Pulmonary artery endothelial cell (primary cell): Measurements from ENCODE around the gene EIF2B1. TPM values are rescaled to one million over a fixed set of nuclear protein-coding genes. Genes with fewer than 3 reads are reported as not detected.

ENCODE experiments used
- DNase-seq: peaks from one replicate; pipeline ENCODE4 v3.0.0-alpha.2; 2011; ENCODE audit warnings: low read depth, low spot score
- total RNA-seq: library from RNA; depleted of rRNA; stranded (reverse); fragments of >200 nt; gene quantifications from 2 replicates; pipeline ENCODE4 v1.2.3, GENCODE V29; 2014

Gene EIF2B1
- 36.3 and 50.0 TPM in 2 replicates for total RNA-seq

DNA sequence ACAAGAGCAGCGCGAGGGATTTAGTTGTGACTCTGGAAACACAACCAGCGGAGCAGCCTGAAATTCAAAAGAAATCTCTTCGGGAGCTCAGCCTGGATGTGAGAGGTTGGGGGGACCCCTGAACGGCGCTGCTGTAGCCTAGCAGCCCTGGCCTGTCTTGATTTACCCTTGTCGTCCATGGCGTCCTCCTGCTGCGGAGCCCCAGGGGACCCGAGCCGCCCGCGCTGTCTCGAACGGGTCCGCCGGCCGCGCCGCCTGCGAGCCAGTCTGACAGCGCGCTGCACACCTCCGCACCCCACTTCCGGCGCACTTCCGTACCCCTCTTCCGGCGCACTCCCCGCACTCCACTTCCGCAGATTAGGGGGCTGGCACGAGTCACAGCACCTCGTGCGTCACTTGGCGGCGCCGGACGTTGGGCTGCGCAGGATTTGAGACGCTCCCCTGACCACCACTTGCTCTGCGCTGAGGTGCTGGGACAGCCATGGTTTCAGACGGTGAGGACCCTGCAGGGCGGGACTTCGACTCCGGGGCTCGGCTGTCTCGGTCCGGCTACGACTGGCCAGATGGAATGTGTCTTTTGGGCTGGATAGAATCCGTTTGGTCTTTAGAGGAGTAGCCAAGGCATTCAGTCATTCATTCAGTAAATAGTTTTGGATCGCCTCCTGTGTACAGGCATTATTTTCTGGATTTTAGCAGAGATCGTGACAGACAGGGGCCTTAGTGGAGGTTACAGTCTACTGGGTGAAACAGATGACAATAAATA, at the start of gene EIF2B1, which contains the start of gene GTF2H3:
TSS of gene EIF2B1 (minus strand) at position 308 of the 763 bp plus-strand sequence. CDS start at position 179, 129 bp downstream.
TSS of gene GTF2H3 (plus strand) at position 451 of the 763 bp plus-strand sequence. CDS start at position 482, 31 bp downstream.
- peak; percentile 84 for DNase-seq

DNA sequence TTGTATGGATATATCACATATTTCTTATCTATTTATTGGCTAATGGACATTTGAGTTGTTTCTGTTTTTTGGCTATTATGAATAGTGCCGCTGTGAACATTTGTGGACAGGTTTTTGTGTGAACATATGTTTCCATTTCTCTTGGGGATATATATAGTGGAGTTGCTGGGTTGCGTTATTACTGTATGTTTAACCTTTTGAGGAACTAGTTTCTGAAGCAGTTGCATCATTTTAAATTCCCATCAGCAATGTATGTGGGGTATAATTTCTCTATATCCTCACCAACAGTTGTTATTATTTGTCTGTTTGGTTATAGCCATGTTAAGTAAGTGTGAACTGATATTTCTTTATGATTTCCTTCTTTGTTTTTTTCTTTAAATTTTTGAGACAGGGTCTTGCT, 48.1 kb upstream of the EIF2B1 start:
- DNase-seq: no peak

DNA sequence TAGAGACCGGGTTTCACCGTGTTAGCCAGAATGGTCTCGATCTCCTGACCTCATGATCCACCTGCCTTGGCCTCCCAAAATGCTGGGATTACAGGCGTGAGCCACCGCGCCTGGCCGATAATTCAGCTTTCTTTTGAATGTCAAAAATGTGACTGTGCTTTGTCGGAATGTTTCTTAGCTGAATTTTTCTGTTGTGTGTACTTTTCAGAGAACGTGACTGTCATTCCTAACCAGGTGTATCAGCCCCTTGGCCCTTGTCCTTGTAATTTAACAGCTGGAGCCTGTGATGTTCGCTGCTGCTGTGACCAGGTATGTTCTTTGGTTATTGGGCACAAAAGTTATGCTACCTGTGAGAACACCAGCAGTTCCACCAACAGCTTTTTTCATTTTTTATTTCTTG, 45.5 kb upstream of the EIF2B1 start:
- no peak for DNase-seq

DNA sequence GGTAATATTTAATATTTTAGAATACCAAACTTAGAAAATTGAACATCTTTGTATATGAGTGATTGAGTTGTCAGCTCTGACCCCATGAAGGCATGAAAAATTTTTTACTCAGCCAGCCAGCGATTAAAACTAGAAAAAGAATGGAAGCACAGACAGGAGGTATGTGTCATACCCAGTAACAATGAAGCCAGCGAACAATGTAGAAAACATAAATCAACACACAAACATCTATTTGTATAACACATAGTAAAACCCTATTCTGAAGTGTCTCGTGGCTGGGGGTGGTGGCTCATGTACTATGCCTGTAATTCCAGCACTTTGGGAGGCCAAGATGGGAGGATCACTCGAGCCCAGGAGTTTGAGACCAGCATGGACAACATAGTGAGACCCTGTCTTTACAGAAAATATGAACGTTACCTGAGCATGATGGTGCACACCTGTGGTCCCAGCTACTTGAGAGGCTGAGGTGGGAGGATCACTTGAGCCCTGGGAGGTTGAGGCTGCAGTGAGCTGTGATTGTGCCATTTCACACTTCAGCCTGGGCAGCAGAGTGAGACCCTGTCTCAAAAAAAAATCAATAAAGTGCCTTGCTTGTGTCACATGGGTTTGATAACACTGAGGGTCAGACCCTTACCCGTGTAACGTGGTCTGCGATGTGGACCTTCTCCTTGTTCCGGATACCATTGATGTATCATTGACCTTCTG, 43.3 kb upstream of the EIF2B1 start:
- DNase-seq: no peak

DNA sequence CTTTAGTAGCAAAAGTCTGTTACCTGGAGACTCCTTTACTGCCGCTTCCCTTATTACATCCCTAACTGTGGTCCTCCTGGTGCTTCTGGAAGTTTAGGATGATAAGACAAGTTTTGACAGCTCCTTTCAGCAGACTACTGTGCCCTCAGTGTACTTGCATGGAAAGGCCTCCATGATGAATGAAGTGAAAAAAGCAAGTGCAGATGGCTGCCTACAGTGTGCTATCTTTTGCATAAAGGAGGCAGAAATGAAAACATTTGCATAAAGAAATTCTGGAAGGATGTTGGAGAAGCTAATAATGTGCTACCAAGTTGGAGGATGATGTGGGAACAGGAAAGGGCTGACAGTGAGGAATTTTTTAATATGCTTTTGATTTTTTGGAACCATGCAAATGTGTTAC, 42.0 kb upstream of the EIF2B1 start:
- no peak for DNase-seq

DNA sequence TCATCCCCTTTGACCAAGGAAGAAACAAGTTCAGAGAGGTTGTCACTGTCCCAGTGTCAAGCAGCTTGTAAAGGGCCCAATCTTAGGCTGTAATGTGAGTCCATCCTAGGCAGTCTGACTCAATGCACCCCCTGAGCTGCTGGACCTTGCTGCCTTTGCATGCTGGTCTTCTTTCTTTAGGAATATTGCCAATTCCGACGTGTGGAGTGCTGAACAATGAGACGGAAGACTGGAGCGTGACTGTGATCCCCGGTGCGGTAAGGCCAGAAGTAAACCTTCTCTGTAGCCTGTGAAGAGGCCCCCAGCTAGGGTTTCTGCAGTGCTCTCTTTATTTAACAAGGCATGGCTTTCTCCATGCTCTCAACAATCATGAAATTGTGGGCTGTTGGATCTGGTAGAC, 38.4 kb upstream of the EIF2B1 start:
- DNase-seq: peak; percentile 13

DNA sequence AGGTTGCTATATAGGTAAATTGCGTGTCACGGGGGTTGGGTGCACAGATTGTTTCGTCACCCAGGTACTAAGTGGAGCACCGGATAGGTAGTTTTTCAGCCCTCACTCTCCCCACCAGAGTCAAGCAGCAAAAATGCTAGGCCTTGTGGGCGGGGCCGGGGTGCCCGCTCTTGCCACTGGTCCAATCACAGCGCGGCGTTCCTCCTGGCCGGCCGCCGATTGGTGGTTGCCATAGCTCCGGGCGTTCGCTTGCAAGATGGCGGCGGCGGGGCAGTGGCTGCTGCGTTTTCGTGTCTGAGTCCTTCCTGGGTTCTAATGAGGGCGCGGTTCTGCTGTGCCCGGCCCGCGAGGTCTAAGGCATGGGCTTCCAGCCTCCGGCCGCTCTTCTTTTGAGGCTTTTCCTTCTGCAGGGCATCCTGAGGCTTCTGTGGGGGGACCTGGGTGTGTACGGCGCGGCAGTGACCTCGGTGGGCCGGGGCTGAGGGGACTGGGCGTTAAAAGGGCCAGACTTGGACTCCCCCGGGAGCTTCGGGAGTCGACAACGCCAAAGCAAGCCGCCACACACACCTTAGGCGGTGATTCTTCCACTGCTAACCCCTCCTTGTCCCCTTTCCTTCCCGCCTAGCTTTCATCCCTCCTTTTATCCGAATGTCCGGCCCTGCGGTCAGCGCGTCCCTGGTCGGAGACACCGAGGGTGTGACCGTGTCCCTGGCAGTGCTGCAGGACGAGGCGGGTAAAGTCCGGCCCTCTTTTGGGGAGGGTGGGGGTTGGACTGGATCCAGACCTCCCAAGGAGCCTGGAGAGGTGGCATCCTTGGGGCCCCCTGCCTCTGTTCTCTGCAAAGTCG, 37.6 kb upstream of the EIF2B1 start, which contains the start of gene TCTN2:
TSS of gene TCTN2 (plus strand) at position 232 of the 847 bp plus-strand sequence. CDS start at position 360, 128 bp downstream.
- DNase-seq: peak; percentile 63

DNA sequence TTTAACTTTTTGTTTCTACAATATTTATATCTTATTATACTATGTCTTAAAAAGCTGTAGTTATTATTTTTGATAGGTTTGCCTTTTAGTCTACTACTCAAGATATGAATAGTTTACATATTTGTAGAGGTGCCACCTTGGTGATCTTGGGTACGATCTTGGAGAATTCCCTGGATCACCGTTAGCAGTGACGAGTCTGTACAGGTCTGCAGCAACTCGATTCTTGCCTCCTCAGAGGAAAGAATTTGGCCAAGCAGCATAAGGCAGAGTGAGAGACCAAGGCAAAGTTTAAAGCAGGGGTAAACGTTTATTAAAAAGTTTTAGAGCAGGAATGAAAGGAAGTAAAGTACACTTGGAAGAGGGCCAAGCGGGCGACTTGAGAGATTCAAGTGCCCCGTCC, 34.3 kb upstream of the EIF2B1 start:
- DNase-seq: no peak

DNA sequence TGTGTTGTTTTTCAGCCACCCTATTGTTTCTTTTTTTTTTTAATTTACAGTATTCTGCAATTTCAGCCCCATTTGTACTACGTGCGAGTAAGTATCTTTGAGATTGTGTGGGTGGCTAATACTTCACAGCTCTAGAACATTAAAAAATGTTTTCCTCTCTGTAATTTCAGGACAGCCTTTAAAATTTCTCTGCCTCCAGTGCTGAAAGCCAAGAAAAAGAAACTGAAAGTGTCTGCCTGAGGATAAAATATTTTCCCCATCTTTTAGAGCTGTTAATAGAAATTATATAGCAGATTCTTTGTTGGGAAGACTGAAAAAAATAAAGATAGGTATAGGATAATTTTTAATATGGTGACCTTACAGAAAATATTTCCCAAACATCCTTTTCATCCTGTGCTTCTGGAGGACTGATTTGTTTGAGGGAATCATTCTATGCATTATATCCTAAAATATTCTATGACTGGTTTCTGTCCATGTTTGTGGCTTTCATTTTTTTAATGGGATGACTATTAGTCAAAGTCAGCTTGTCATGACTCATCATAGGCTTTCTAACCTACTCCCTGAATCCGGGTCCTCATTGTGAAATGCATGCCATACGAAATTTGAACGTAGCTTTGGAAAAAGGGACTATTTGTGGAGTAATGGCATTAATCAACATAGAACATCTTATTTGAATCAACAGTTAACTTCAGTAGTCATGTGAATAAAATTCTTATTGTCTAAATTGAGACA, 26.7 kb upstream of the EIF2B1 start:
- DNase-seq: no peak

DNA sequence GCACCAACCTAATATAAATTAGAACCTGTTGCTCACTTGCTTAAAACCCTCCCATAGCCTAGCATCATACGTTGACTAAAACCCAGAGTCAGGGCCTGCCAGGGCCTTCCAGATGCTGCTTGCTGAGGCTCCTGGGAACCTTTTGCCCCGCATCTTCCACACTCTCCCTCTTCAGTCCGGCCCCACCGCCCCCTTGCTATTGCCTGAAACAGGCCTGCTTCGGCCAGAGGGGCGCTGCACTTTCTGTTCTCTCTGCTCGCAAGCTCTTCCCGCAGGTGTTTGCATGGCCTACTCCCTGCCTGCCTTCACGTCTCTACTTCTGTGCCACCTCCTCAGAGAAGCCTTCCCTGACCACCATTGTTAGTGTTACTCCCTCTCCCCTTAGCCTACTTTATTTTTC, 23.7 kb upstream of the EIF2B1 start:
- no peak for DNase-seq

DNA sequence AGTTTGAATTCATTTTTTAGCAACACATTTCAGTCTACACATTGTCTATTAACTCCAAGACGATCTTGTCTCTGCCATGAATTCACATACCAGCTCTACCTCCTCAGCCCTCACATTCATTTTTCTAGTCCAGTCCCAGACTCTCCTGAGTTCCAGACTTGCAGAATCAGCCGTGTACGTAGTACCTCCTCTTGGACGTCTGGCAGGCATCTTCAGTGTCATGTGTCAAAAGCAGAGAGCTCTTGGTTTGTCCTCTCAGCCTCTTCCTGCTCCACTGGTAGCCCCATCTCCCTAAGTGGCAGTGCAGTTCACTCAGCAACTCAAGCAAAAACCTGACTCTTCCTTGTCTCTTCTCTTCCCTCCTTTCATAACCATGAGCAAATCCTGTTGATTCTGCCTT, 22.9 kb upstream of the EIF2B1 start:
- DNase-seq: no peak

DNA sequence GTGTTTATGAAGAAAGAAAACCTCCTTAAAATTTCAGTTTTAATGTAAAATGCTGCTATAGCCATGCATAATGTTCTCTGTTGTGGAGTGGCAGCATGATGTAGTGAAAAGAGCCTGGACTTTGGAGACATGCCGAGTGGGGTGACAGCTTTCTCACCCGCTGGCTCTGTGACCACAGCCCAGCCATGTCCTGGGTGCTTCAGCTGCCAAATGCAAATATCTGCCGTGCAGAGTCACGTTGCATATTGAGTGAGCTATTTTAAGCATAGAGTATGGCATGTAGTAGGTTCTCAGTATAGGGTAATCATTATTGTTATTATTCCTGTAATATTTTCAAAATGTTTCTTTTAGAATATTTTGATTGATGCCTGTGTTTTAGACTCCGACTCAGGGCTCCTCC, 21.9 kb upstream of the EIF2B1 start:
- DNase-seq: no peak

DNA sequence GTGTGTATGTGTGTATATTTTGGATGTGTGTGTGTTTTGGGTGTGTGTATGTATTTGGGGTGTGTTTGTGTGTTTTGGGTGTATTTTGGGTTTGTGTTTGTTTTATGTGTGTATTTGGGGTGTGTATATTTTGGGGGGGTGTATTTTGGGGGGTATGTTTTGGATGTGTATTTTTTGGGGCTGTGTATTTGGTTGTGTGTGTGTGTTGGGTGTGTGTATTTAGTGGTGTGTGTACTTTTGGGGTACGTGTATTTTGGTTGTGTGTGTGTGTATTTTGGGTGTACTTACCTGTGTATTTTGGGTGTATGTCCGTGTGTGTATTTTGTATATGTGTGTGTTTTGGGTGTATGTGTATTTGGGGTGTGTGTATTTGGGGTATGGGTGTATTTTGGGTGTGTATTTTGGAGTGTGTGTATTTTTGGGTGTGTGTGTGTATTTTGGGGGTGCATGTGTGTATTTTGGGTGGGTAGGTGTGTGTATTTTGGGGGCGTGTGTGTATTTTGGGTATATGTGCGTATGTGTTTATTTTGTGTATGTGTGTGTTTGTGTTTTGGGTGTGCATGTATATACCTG, 20.7 kb upstream of the EIF2B1 start:
- no peak for DNase-seq

DNA sequence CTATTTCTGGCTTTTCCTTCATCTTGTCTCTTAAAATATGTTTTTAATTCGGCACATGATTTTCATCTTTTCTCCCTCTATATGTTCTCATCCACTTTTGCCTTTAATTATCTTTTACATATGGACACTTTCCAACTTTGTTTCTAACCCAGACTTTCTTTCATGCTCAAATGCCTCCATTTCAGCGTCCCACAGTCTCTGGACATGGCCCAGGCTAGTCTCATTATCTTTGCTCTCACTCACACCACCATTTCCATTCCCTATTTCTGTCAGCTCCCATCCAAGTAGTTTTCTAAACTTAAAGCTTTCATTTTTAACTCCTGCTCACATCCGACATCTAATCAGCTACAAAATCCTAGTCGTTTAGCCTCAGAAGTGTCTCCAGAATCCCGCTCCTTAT, 14.9 kb upstream of the EIF2B1 start:
- DNase-seq: no peak

DNA sequence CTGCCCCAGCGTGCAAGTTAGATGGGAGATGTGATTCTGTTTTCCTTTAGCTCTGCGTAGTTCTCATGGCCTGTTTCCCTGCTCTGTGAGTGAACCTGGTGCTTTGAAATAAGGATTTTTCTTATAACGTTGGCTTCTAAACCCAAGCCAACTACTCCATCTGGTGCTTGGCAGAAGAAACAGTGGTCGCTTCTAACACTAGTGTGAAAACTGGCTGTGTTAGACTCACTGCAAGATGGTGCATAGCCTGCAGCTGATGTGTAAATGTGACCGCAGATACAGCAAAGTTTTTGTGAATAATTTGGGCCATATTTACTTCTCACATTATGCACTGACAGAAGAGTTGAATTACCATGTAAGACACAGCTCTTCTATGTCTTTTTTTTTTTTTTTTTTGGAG, 12.4 kb upstream of the EIF2B1 start:
- DNase-seq: no peak

DNA sequence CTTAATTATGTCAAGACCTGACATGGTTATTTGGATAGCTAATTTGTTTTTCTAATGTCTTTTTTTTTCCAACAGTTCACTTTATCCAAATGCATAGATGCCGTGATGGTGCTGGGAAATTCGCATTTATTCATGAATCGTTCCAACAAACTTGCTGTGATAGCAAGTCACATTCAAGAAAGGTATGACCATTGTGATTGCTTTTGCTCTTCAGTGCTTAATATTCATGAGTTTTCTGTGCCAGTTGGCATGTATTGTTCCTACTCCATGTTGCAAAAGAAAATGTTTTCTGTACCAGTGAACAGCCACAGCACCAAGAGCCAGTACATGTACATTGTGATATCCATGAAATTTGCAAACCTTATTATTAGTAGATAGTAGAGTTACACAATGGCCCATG, 11.9 kb upstream of the EIF2B1 start:
- DNase-seq: no peak

DNA sequence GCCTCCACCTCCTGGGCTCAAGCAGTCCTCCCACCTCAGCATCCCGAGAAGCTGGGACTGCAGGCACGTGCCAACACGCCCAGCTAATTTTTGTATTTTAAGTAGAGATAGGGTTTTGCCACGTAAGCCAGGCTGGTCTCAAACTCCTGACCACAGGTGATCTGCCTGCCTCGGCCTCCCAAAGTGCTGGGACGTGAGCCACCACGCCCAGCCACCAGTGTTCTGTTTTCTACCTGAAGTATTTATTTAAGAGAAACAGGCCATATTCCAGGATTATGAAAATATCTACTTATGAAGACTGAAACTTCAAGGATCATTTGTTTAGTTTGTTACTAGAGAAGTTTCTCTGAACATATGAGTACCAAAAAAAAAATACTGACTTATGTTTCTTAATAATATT, 10.4 kb upstream of the EIF2B1 start:
- DNase-seq: no peak

DNA sequence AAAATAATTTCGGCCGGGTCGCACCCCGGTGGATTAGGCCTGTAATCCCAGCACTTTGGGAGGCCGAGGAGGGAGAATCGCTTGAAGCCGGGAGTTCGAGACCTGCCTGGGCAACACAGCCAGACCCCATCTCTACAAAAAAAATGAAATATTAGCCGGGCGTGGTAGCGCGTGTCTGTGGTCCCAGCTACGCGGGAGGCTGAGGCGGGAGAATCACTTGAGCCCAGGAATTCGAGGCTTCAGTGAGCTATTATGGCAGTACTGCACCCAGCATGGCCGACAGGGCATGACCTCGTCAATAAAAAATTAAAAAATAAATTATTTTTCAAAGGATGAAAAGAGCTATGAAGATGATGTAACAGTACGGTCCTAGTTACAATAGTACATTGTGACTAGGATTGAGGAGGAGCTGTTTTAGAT, 666 bp upstream of the EIF2B1 start:
- no peak for DNase-seq

DNA sequence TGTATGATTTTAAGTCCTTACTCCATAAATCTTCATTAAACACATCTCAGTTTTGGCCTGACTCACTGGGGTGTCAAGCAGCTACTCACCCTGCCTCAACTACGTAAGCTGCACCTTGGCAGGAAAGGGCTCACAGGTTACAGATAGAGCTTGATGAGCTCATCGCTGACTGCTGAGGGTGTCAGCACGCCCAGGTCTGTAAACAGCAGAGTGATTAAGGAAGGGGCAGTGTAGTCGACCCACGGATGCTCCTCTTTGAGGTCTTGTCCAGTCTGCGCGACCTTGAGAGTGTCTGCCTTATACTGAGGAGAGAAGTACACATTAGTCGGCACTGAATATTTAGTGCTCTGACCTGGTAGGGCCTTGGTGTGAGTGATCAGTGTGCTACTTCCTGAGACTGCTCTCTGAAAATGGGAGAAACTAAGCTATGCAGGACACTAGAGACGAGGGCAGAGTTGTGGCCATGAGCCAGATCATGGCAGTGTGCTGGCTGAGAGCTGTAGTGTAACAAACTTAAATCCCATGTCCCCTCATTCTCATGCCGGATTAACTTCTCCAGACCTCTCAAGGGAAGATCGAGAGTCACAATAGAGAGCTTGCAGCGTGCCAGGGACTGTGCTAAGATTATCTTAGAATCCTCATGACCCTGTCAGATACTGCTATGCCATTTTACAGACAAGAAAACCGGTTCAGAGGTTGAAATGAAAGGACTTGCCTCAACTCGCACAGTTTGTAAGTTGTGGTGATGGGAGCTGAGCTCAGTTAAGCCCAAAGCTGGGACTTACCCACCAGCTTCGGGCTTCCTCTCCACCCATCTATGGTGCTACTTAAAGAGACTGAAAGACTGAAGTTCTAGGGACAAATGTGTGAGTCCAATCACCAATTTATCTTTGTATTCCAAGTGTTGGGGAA, 11.6 kb downstream of the EIF2B1 start:
- DNase-seq: no peak

DNA sequence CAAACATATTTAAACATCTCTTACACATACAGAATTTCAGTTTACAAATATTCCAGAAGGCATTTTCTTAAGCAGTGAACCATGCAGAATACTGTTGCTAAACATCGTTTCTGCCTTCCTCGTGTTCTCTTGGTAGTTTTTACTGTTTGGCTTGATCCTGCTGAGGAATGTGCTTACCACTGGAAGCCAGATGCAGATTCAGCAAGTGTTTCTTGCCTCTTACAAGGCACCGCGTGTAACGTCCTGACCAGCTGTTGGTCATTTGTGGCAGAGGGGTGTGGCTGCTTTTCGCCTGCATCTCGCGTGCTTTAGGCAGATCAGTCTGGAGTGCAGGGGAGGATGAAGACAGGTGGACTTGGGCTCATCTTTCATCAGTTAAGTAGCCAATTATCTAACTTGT, 12.4 kb downstream of the EIF2B1 start:
- no peak for DNase-seq
